ENCODE data around the gene XRCC1. TPM values are rescaled to one million over a fixed set of nuclear protein-coding genes. Genes with fewer than 3 reads are reported as not detected.

Gene XRCC1
- total and polyA plus RNA-seq, 9 of the 15 experiments (the other 6 are each of a cell fraction or from before 2014, with no cell fraction given): 1.5 to 36.9 (median 24.9) TPM

DNA sequence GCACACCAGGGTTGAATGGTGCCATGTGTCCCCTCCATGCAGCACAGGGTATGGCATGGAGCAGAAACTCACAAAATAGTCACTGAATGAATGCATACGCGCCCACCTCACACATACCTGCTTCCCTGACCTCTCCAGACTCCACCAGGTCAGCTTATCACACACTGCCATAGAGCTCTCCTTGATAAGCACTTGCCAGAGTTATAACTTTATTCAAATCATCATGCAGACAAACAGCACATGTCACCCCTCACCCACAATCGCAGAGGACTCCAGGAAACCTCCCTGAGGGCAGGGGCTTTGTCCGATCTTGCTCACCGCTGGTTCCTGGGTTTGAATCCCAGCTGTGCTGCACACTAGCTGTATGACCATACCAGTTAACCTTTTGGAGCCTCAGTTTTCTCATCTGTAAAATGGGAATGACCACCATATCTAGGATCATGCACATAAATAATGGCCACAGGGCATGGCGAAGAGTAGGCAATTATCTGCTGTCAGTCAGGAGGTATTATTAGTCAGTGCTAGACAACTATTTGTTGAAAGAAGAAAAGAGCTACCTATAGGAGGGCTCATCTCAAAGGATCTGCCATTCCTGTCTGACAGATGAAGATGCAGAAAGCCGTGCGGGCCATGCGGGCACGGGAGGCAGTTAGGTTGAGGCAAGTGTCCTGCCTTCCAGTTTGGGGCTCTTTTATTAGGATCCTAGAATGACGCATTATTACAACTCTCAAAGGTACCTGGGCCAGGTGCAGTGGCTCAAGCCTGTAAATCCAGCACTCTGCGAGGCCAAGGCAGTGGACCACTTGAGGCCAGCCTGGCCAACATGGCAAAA lies 14.0 kb downstream of the XRCC1 start (continued):
- no peak for TF ChIP-seq ZFP30 (CRISPR knock-in tag; IDR thresholded peaks at IDR 0.05; ENCODE audit: borderline replicate concordance)

DNA sequence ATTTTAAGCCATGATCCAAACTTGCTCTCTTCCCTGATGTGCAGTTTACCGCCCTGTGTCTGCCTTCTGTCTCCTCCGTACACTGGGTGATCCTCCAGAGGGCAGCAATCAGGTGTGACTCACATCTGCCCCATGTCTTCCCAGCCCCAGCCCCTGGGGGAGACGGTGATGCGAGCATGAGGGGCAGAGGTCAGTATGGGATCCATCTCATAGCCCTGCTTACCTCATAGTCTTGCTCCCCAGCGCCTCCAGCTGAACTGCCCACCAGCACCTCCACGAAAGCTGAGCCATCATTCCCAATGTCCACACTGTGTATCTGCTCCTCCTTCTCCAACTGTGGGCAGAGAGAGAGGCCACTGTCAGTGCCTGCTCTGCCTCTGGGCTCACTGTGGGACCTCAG lies 14.6 kb downstream of the XRCC1 start:
- peak; percentile 97 for ATAC-seq
- peak overlapping the region; percentile 2; the same call in 1 of the 2 replicates for H3K4me2 ChIP-seq (ENCODE audit: insufficient read depth, low read length)
- TF ChIP-seq ZKSCAN8 (CRISPR knock-in tag; IDR thresholded peaks at IDR 0.05) (no peak), ZNF583 (CRISPR knock-in tag; IDR thresholded peaks at IDR 0.05) (no peak), RFX1 (IDR thresholded peaks at IDR 0.05) (no peak), MTA3 (IDR thresholded peaks at IDR 0.05; ENCODE audit: borderline replicate concordance) (no peak), MCM2 (IDR thresholded peaks at IDR 0.05; ENCODE audit: low read depth) (no peak), ZNF780A (CRISPR knock-in tag; IDR thresholded peaks at IDR 0.05) (no peak)
- TF ChIP-seq, protein P1, sequence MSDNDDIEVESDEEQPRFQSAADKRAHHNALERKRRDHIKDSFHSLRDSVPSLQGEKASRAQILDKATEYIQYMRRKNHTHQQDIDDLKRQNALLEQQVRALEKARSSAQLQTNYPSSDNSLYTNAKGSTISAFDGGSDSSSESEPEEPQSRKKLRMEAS (CRISPR knock-in tag; IDR thresholded peaks at IDR 0.05): peak; percentile 19; the same call in 1 of the 2 replicates
- TF ChIP-seq, protein P2, sequence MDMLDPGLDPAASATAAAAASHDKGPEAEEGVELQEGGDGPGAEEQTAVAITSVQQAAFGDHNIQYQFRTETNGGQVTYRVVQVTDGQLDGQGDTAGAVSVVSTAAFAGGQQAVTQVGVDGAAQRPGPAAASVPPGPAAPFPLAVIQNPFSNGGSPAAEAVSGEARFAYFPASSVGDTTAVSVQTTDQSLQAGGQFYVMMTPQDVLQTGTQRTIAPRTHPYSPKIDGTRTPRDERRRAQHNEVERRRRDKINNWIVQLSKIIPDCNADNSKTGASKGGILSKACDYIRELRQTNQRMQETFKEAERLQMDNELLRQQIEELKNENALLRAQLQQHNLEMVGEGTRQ (CRISPR knock-in tag; IDR thresholded peaks at IDR 0.05): no peak
- TF ChIP-seq, protein P3, sequence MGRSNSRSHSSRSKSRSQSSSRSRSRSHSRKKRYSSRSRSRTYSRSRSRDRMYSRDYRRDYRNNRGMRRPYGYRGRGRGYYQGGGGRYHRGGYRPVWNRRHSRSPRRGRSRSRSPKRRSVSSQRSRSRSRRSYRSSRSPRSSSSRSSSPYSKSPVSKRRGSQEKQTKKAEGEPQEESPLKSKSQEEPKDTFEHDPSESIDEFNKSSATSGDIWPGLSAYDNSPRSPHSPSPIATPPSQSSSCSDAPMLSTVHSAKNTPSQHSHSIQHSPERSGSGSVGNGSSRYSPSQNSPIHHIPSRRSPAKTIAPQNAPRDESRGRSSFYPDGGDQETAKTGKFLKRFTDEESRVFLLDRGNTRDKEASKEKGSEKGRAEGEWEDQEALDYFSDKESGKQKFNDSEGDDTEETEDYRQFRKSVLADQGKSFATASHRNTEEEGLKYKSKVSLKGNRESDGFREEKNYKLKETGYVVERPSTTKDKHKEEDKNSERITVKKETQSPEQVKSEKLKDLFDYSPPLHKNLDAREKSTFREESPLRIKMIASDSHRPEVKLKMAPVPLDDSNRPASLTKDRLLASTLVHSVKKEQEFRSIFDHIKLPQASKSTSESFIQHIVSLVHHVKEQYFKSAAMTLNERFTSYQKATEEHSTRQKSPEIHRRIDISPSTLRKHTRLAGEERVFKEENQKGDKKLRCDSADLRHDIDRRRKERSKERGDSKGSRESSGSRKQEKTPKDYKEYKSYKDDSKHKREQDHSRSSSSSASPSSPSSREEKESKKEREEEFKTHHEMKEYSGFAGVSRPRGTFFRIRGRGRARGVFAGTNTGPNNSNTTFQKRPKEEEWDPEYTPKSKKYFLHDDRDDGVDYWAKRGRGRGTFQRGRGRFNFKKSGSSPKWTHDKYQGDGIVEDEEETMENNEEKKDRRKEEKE (IDR thresholded peaks at IDR 0.05; ENCODE audit: borderline replicate concordance in 1 of 2, control insufficient read depth in 1 of 2, low read depth in 2 of 2, low read length in 1 of 2): no peak
- TF ChIP-seq, protein P4, sequence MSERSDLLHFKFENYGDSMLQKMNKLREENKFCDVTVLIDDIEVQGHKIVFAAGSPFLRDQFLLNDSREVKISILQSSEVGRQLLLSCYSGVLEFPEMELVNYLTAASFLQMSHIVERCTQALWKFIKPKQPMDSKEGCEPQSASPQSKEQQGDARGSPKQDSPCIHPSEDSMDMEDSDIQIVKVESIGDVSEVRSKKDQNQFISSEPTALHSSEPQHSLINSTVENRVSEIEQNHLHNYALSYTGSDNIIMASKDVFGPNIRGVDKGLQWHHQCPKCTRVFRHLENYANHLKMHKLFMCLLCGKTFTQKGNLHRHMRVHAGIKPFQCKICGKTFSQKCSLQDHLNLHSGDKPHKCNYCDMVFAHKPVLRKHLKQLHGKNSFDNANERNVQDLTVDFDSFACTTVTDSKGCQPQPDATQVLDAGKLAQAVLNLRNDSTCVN (CRISPR knock-in tag; IDR thresholded peaks at IDR 0.05): no peak

More for the DNA sequence above, 14.6 kb downstream of the XRCC1 start:
- Histone ChIP-seq H3K9me3 (replicated peaks; ENCODE audit: control insufficient read depth, insufficient read depth, low read depth, low read length) (no peaks in the 10 kb centered on the region), H3K36me3 (ENCODE audit: control insufficient read depth, insufficient read depth, low read length) (peaks cover 49% of the 10 kb centered on the region; the same call in 2 of the 3 replicates), H3K4me3 (no peak overlapping the region), H3K27ac (ENCODE audit: extremely low read depth, low read depth, low read length) (peak overlapping the region; percentile 18; the same call in 1 of the 3 replicates), H2AFZ (ENCODE audit: low read depth, low read length) (no peak overlapping the region), H3K9ac (ENCODE audit: insufficient read depth in 1 of 2, low read depth in 2 of 2, low read length in 2 of 2) (peak overlapping the region in 1 of 2 experiments; percentile 48; a peak in 1 of 4 replicates), H3K9me1 (ENCODE audit: control insufficient read depth, insufficient read depth, low read length) (no peaks in the 10 kb centered on the region), H3K4me1 (replicated peaks in 1 of 2; ENCODE audit: control insufficient read depth in 2 of 2, insufficient read depth in 2 of 2, low read length in 2 of 2) (peaks cover 3 to 4% of the 10 kb centered on the region in 2 experiments; a peak in 4 of 5 replicates), H4K20me1 (replicated peaks; ENCODE audit: control insufficient read depth, insufficient read depth, low read length) (no peaks in the 10 kb centered on the region; the same call in 1 of the 2 replicates), H3K27me3 (ENCODE audit: control insufficient read depth in 2 of 2, insufficient read depth in 2 of 2, low read length in 2 of 2) (no peaks in the 10 kb centered on the region), H3K79me2 (ENCODE audit: control insufficient read depth, insufficient read depth, low read length) (no peaks in the 10 kb centered on the region)
- FAIRE-seq (peak; percentile 79), DNase-seq (ENCODE audit: extremely low read depth in 1 of 4, low spot score in 3 of 4) (peak; percentile 61 to 73 (median 69))
- WGBS (ENCODE audit: insufficient coverage, low coverage, missing lambda C conversion rate): 38% methylated on average over 6 of the region's 6 CpGs
- in situ Hi-C loops (cut with MboI) (no loop called here), intact Hi-C loops (cut with micrococcal nuclease) (no loop called here)
- POLR2A ChIA-PET: interaction anchor here (0.6 to 3.6 kb wide), 2 partner anchors 11 to 159 kb away, joined by 3 to 19 read pairs; no protein-coding TSS in a partner anchor
- CTCF ChIA-PET (ENCODE audit: low intra/inter-chr PET ratio): no interaction called here
- BruUV-seq (replicated peaks): no TSS peak
